ENCODE results near the gene ZNF117.
"Not testable (repeated sequence)": the region's sequence is repeated elsewhere in the genome, so short reads cannot be mapped to it uniquely, and the experiment has no call there.

ZNF117 gene

GRCh38 chr7:64990936-64991335 lies at the start of gene ZNF117:
TSS of gene ZNF117 (minus strand) at chr7:64991036.
- no peak for DNase-seq (ENCODE audit: low spot score)
- CTCF ChIA-PET = no interaction called here
- H3K27ac ChIP-seq = no peak within 1 kb of the TSS
- POLR2A ChIA-PET (ENCODE audit: low non-redundant PET) = no interaction called here
- TF ChIP-seq CTCF (conservative IDR thresholded peaks at IDR 0.05; ENCODE audit: low read depth) = no peak

GRCh38 chr7:65038767-65039166 lies 47.9 kb upstream of the ZNF117 start:
- CTCF ChIA-PET; POLR2A ChIA-PET (ENCODE audit: low non-redundant PET): not testable (repeated sequence)
- peak overlapping the region; percentile 76 for H3K27ac ChIP-seq
- peak; percentile 2 for DNase-seq (ENCODE audit: low spot score)

- no peak for TF ChIP-seq CTCF (conservative IDR thresholded peaks at IDR 0.05; ENCODE audit: low read depth)
- peak overlapping the region; percentile 76 for H3K27ac ChIP-seq
- DNase-seq (ENCODE audit: low spot score) = peak; percentile 87
- CTCF ChIA-PET = interaction anchor here (0.6 to 0.7 kb wide), 2 partner anchors 78 to 82 kb away, joined by 3 to 5 read pairs; no protein-coding TSS in a partner anchor
- POLR2A ChIA-PET (ENCODE audit: low non-redundant PET) = interaction anchor here (0.6 kb wide), 2 partner anchors 45 to 263 kb away, joined by 3 to 6 read pairs; no protein-coding TSS in a partner anchor
These were observed 47.2 kb upstream of the ZNF117 start for GRCh38 chr7:65037740-65038688.

- H3K27ac ChIP-seq; POLR2A ChIA-PET (ENCODE audit: low non-redundant PET); DNase-seq (ENCODE audit: low spot score); CTCF ChIA-PET: not testable (repeated sequence)
These were observed 45.7 kb upstream of the ZNF117 start for GRCh38 chr7:65036526-65036925.

GRCh38 chr7:65035469-65035868 lies 44.6 kb upstream of the ZNF117 start:
- DNase-seq (ENCODE audit: low spot score); POLR2A ChIA-PET (ENCODE audit: low non-redundant PET); H3K27ac ChIP-seq; CTCF ChIA-PET: not testable (repeated sequence)

GRCh38 chr7:65034120-65034782 lies 43.4 kb upstream of the ZNF117 start:
- H3K27ac ChIP-seq; POLR2A ChIA-PET (ENCODE audit: low non-redundant PET); CTCF ChIA-PET; DNase-seq (ENCODE audit: low spot score): not testable (repeated sequence)

GRCh38 chr7:65033391-65033790 lies 42.6 kb upstream of the ZNF117 start:
- DNase-seq (ENCODE audit: low spot score); POLR2A ChIA-PET (ENCODE audit: low non-redundant PET); CTCF ChIA-PET; H3K27ac ChIP-seq: not testable (repeated sequence)

GRCh38 chr7:65025023-65025422 lies 34.2 kb upstream of the ZNF117 start:
- POLR2A ChIA-PET (ENCODE audit: low non-redundant PET); CTCF ChIA-PET: not testable (repeated sequence)

GRCh38 chr7:65020978-65021377 lies 30.1 kb upstream of the ZNF117 start:
- DNase-seq (ENCODE audit: low spot score); POLR2A ChIA-PET (ENCODE audit: low non-redundant PET); H3K27ac ChIP-seq: not testable (repeated sequence)
- CTCF ChIA-PET = interaction anchor here (0.7 kb wide), 1 partner anchor 68 kb away, joined by 5 read pairs; no protein-coding TSS in a partner anchor

More at GRCh38 chr7:65025023-65025422, 34.2 kb upstream of the ZNF117 start:
- H3K27ac ChIP-seq; DNase-seq (ENCODE audit: low spot score): not testable (repeated sequence)

- H3K27ac ChIP-seq; CTCF ChIA-PET; DNase-seq (ENCODE audit: low spot score); POLR2A ChIA-PET (ENCODE audit: low non-redundant PET): not testable (repeated sequence)
These were observed 19.0 kb upstream of the ZNF117 start for GRCh38 chr7:65009881-65010280.

GRCh38 chr7:65009394-65009793 lies 18.6 kb upstream of the ZNF117 start:
- H3K27ac ChIP-seq; DNase-seq (ENCODE audit: low spot score); POLR2A ChIA-PET (ENCODE audit: low non-redundant PET); CTCF ChIA-PET: not testable (repeated sequence)

- DNase-seq (ENCODE audit: low spot score); CTCF ChIA-PET: not testable (repeated sequence)
- POLR2A ChIA-PET (ENCODE audit: low non-redundant PET) = interaction anchor here (0.7 to 1.2 kb wide), 2 partner anchors 74 to 366 kb away, joined by 3 read pairs; partner anchors contain the start of gene ZNF92
- peak overlapping the region; percentile 83; the same call in 1 of the 2 replicates for H3K27ac ChIP-seq
These were observed 16.2 kb upstream of the ZNF117 start for GRCh38 chr7:65007036-65007435.
